ENCODE measurements around the gene PHLDA2.

The PHLDA2 gene

GRCh38 chr11:2927851-2928604 lies 1.2 kb downstream of the PHLDA2 start:
- DNase-seq: no peak

- no peak for DNase-seq
Measured at GRCh38 chr11:2927121-2927800, 2.0 kb downstream of the PHLDA2 start.

- no peak for DNase-seq
Measured at GRCh38 chr11:2926611-2927051, 2.6 kb downstream of the PHLDA2 start.

- DNase-seq: no peak
Measured at GRCh38 chr11:2924821-2925675, 4.2 kb downstream of the PHLDA2 start.

DNA sequence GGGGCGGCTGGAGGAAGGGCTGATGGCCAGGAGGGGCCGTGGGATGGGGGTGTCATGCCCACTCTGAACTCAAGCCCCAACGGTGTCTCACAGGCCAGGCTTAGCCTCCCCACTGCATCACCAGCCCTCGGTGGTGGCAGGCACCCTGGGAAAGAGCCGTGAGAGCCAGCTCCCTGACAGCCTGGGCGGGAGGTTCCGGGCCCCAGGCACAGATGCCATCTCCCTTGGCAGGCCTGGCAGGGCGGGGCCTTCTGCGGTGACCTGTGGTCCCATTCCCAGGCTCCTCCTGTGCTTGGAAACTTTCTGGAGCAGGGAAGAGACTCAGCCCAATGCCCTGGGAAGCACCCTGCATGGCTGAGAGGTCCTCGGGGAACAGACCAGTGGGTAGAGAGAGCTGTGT lies 4.8 kb downstream of the PHLDA2 start:
- DNase-seq: no peak

GRCh38 chr11:2923446-2924375 lies 5.5 kb downstream of the PHLDA2 start:
- DNase-seq: no peak

- DNase-seq: no peak
Measured at GRCh38 chr11:2922655-2923054, 6.6 kb downstream of the PHLDA2 start.

DNA sequence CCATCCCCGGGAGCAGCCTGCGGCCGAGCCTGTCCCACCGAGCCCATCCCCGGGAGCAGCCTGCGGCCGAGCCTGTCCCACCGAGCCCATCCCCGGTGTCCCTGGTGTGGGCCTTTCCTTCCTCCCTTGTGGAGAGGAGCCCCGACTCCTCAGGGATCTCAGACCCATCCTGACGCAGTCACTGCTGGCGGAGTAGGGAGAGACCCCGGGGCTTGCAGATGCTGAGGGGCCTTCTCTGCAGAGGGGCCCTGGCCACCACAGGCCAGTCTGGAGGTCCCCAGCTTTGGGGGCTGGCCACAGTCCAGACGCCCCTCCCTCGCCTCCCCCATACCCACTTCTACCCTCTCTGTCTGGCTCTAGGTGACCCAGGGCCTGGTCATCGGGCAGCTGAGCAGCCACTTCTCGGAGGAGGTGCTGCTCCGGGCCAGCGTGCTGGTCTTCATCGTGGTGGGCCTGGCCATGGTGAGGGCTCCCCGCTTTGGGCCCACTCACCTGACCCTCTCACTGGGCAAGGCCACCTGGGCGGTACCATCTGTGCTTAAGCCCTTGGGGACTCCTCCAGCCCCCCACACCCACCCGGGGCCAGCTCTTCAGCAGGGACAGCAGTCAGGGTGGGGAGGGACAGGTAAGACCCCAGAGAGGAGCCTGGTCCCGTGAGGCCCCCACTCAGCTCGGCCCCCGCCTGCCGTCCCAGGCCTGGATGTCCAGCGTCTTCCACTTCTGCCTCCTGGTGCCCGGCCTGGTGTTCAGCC lies 7.3 kb downstream of the PHLDA2 start:
- DNase-seq: no peak

DNA sequence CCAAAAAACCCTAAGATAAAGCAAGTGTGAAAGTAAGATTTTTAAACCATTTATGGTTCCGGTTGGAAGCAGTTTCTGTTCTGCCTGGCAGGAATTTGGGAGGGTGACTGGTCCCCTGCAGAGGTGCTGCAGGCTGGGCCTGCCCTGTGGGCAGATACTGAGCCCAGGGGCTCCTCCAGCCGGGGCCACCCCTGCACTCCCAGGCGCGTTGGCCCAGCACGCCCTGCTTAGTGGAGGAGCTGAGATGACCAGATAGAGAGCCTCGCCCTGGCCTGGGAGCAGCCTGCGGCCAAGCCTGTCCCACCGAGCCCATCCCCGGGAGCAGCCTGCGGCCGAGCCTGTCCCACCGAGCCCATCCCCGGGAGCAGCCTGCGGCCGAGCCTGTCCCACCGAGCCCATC lies 8.0 kb downstream of the PHLDA2 start:
- no peak for DNase-seq

GRCh38 chr11:2920343-2920742 lies 8.9 kb downstream of the PHLDA2 start:
- no peak for DNase-seq

GRCh38 chr11:2919837-2920236 lies 9.4 kb downstream of the PHLDA2 start:
- no peak for DNase-seq

DNA sequence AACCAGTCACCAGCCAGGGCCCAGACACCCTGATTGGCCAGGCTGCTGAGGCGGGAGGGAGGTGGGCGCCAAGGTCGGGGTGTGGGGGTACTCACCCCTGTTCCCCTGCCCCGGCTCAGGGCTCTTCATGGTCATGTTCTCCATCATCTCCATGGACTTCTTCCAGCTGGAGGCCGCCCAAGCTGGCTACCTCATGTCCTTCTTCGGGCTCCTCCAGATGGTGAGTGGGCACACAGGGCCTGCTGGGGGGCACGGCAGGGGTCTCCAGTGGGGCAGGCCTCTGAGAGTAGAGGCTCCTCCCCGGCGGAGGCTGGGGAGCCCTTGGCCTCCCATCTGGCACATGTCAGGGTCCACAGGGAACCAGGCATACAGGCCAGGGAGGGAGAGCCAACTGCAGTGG lies 10.0 kb downstream of the PHLDA2 start:
- no peak for DNase-seq

DNA sequence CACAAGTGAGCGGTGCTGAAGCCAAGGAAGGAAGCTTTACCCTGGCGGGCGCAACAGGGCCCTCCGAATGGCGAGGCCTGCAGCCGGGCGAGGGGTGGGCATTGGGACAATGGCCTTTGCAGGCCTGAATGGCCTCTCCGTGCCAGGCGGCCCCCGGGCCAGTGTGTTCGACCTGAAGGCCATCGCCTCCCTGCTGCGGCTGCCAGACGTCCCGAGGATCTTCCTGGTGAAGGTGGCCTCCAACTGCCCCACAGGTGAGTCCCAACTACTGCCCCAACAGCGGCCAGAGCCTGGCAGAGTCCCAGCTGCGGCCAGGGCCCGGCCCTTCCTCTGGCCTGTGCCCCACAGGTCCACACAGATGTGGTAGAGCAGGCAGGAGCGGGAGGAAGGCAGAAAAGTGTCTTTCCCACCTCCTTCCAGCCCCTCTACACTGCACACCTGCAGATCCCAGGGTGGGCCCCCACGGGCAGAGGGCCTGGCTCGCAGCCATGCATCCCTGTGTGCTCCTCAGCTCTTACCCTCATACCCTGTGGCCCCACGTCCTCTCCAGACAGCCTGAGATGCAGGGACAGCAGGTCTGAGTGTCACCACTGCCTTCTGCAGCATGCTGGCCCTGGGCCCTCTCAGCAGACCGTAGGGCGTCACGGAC lies 11.3 kb downstream of the PHLDA2 start:
- no peak for DNase-seq

- DNase-seq: no peak
Measured at GRCh38 chr11:2916892-2917645, 12.2 kb downstream of the PHLDA2 start.

GRCh38 chr11:2916114-2916891 lies 12.9 kb downstream of the PHLDA2 start:
- DNase-seq: no peak

DNA sequence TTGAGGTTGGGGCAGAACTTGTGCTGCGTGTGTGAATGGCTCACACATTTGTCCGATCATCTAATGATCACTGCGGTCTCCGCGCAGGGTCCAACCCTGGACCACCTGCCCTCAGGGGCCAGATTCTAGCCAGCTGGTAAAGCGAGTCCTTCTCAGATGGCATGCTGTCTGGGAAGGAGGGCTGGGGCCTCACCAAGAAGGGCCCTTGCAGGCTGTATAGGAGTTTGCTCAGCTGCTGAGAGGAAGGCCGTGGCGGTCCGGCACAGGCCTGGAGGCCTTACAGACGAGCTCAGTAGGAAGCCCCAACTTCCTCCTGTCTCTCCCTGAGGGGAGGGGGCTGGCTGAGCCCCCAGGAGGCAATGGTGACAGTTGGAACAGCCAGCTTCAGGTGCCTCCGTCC lies 13.7 kb downstream of the PHLDA2 start:
- no peak for DNase-seq

- DNase-seq: no peak
Measured at GRCh38 chr11:2914455-2915195, 14.6 kb downstream of the PHLDA2 start.

DNA sequence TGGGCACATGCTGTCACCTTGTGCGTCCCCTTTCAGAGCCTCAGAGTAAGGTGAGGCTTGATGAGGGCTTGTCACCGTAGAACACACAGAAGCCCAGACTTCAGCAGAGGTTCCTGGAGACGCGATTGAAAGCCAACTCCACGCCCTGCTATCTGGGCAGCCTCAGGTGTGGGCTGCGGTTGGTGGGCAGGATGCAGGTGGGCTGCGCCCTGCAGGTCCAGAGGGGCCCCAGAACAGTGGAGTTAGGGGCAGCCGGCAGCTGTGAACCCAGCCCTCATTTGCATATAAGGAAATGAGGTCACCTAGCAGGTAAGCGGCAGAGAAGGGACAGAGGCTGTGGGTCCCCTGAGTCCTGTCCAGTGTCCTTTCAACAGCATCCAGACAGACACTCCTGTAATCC lies 15.4 kb downstream of the PHLDA2 start:
- DNase-seq: no peak

DNA sequence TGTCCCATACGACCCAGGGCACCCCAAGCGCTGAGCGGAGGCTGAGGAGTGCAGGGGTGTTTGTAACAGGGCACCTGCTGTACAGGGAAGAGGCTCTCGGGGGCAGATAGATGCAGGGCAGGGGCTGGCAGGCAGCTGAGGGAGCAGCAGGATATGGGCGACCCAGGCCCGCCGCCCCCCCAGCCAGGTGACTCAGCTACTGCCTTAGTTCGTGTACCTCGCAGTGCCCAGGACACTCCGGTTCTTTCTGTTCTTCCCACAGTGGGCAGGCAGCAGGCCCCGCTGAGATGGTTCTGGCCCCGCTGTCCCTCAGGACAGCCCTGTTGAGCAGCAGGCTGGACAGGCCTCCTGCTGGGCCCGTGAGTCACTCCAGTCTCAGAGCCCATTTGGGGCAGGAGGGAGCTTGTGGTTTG lies 16.2 kb downstream of the PHLDA2 start:
- no peak for DNase-seq
